ENCODE measurements around the gene PLXNC1. TPM values are rescaled to one million over a fixed set of nuclear protein-coding genes. Genes with fewer than 3 reads are reported as not detected.

PLXNC1 gene
- total RNA-seq, 1 experiment from 2014 or later = 1.3 TPM

- TF ChIP-seq CTCF (IDR thresholded peaks at IDR 0.05; ENCODE audit: unreplicated experiment) = no peak
- intact Hi-C loops (cut with micrococcal nuclease; ENCODE audit: unreplicated experiment) = no loop called here
- CTCF ChIA-PET = no interaction called here
- no TSS peak for BruUV-seq (replicated peaks)
- H3K9me3 Mint-ChIP-seq (ENCODE audit: low read depth, unreplicated experiment) = no peaks in the 10 kb centered on the region
- H3K36me3 Mint-ChIP-seq (ENCODE audit: insufficient read depth, unreplicated experiment) = no peaks in the 10 kb centered on the region
- no peak for DNase-seq
- no peaks in the 10 kb centered on the region for H3K4me1 Mint-ChIP-seq (ENCODE audit: low read depth, unreplicated experiment)
- H3K27me3 Mint-ChIP-seq (ENCODE audit: unreplicated experiment) = peaks cover 18% of the 10 kb centered on the region
- no peak overlapping the region for H3K4me3 Mint-ChIP-seq (ENCODE audit: low read depth, unreplicated experiment)
- H3K27ac Mint-ChIP-seq (ENCODE audit: unreplicated experiment) = no peak overlapping the region
Measured at GRCh38 chr12:94203796-94204195, 55.4 kb downstream of the PLXNC1 start.

DNA sequence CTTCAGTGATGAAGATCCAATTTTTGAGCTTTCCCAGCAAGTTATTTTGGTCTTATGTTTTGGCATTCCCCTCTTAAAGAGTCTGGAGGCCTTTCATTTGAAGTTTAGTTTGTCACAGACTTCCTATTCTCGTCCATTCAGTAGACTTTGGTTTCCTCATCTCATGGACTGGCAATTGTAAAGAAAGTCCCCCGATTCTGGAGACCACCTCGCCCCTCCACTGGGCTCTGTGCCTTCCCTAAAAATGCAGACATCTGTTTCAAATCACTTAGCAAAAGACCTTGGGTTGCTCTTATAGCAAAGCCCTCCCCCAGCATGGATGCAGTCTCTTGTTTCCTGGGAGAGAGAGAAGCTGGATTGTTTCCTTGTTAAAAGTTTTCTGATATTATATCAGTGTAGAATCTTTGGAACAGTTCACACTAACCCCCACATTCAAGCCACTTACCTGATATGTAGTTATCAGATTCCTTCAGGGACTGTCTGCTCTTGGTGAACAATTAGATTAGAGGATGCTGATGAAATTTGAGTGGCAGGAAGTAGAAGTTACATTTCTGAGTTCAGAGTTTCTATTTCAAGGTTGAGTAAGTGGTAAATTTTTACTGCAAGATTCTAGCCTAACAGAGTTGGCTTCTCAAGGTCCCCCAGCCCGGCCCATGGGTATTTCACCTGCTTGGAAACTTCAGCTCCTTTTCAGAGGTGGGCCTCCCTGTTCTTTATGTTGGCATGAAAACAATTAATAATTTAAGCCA is 56.3 kb downstream of the PLXNC1 start:
- Mint-ChIP-seq H3K27ac (ENCODE audit: unreplicated experiment) (no peak overlapping the region), H3K9me3 (ENCODE audit: low read depth, unreplicated experiment) (no peaks in the 10 kb centered on the region), H3K4me1 (ENCODE audit: low read depth, unreplicated experiment) (no peaks in the 10 kb centered on the region), H3K4me3 (ENCODE audit: low read depth, unreplicated experiment) (no peak overlapping the region), H3K27me3 (ENCODE audit: unreplicated experiment) (peaks cover 13% of the 10 kb centered on the region), H3K36me3 (ENCODE audit: insufficient read depth, unreplicated experiment) (no peaks in the 10 kb centered on the region)
- no peak for TF ChIP-seq CTCF (IDR thresholded peaks at IDR 0.05; ENCODE audit: unreplicated experiment)
- no peak for DNase-seq
- CTCF ChIA-PET = no interaction called here
- no TSS peak for BruUV-seq (replicated peaks)
- intact Hi-C loops (cut with micrococcal nuclease; ENCODE audit: unreplicated experiment) = no loop called here

GRCh38 chr12:94205822-94206221 is 57.4 kb downstream of the PLXNC1 start:
- no peak overlapping the region for H3K27ac Mint-ChIP-seq (ENCODE audit: unreplicated experiment)

DNA sequence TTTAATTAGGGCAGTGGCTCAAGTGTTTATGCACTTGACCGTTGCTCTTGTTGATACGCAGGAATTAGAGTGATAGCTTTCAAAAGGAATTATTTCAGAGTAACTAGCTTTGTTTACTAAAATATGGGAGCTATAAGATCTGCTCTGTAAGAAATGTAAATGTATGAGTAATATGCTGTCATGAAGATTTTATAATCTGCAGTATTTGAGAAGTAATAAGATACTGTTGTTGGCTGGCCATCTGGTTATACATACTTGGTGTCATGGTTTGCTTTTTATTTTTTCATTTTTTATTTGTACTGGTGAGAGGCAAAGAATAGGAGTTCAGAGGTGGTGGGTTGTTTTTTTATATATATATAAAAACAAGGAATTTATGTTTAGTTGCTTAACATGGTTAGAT is 58.5 kb downstream of the PLXNC1 start:
- Mint-ChIP-seq H3K4me1 (ENCODE audit: low read depth, unreplicated experiment) (no peaks in the 10 kb centered on the region), H3K27ac (ENCODE audit: unreplicated experiment) (no peak overlapping the region), H3K9me3 (ENCODE audit: low read depth, unreplicated experiment) (no peaks in the 10 kb centered on the region), H3K36me3 (ENCODE audit: insufficient read depth, unreplicated experiment) (no peaks in the 10 kb centered on the region), H3K27me3 (ENCODE audit: unreplicated experiment) (peaks cover 22% of the 10 kb centered on the region), H3K4me3 (ENCODE audit: low read depth, unreplicated experiment) (no peak overlapping the region)
- intact Hi-C loops (cut with micrococcal nuclease; ENCODE audit: unreplicated experiment) = no loop called here
- no peak for DNase-seq
- BruUV-seq (replicated peaks) = no TSS peak
- TF ChIP-seq CTCF (IDR thresholded peaks at IDR 0.05; ENCODE audit: unreplicated experiment) = no peak
- CTCF ChIA-PET = no interaction called here

More at GRCh38 chr12:94205822-94206221, 57.4 kb downstream of the PLXNC1 start:
- peaks cover 16% of the 10 kb centered on the region for H3K27me3 Mint-ChIP-seq (ENCODE audit: unreplicated experiment)
- CTCF ChIA-PET = no interaction called here
- no peak for DNase-seq
- H3K9me3 Mint-ChIP-seq (ENCODE audit: low read depth, unreplicated experiment) = no peaks in the 10 kb centered on the region
- no peaks in the 10 kb centered on the region for H3K36me3 Mint-ChIP-seq (ENCODE audit: insufficient read depth, unreplicated experiment)
- H3K4me1 Mint-ChIP-seq (ENCODE audit: low read depth, unreplicated experiment) = no peaks in the 10 kb centered on the region
- H3K4me3 Mint-ChIP-seq (ENCODE audit: low read depth, unreplicated experiment) = no peak overlapping the region
- intact Hi-C loops (cut with micrococcal nuclease; ENCODE audit: unreplicated experiment) = no loop called here
- no TSS peak for BruUV-seq (replicated peaks)
- TF ChIP-seq CTCF (IDR thresholded peaks at IDR 0.05; ENCODE audit: unreplicated experiment) = no peak

Measured in Calu3 (cell line).